Epithelial cell of prostate (primary cell): ENCODE results near the gene SLC27A3.

Source experiments
- DNase-seq: peaks from one replicate; pipeline ENCODE4 v3.0.0-alpha.2; 2011; ENCODE audit warnings: low read depth, low spot score
- H3K27ac ChIP-seq: fragments of 450-650 bp; 2 replicates; pipeline ENCODE4 v1.5.1; 2017; ENCODE audit warnings: mild to moderate bottlenecking

SLC27A3 gene

DNA sequence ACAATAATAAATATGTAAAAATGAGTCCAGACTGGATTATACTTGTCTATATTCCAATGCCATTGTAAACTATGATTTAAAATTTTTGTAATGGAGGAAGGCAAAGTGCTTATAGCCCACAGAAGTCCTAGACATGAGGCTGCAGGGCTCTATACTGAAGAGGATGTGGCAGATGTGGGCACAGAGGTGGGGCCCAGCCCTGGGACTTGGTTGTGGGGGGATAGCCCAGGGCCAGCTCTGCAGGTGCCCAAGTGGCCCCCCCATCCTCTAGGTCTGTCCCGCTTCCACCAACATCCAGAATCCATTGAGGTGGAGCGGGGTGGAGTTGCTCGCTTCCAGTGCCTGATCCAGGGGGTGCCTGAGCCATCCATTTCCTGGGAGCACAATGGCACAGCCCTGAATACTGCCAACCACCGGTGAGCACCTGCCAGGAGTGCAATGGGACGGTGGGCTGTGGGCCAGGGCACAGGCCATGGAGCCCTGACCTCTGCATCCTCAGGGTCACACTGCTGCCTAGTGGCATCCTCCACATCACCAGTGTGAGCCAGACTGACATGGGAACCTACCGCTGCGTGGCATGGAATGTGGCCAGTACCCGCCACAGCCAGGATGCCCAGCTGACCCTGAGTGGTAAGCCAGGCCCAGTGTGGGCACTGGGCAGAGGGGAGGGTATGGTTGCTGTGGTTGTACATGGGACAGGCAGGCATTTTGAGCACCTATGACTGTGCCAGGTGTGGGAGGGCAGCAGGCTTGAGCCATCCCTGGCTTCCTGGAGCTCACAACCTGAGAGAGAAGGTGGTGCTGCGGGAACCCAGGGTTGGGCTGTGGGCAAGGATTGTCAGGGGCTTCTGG, 21.0 kb downstream of the SLC27A3 start:
- DNase-seq, result no peak
- H3K27ac ChIP-seq, result no peak overlapping the region

DNA sequence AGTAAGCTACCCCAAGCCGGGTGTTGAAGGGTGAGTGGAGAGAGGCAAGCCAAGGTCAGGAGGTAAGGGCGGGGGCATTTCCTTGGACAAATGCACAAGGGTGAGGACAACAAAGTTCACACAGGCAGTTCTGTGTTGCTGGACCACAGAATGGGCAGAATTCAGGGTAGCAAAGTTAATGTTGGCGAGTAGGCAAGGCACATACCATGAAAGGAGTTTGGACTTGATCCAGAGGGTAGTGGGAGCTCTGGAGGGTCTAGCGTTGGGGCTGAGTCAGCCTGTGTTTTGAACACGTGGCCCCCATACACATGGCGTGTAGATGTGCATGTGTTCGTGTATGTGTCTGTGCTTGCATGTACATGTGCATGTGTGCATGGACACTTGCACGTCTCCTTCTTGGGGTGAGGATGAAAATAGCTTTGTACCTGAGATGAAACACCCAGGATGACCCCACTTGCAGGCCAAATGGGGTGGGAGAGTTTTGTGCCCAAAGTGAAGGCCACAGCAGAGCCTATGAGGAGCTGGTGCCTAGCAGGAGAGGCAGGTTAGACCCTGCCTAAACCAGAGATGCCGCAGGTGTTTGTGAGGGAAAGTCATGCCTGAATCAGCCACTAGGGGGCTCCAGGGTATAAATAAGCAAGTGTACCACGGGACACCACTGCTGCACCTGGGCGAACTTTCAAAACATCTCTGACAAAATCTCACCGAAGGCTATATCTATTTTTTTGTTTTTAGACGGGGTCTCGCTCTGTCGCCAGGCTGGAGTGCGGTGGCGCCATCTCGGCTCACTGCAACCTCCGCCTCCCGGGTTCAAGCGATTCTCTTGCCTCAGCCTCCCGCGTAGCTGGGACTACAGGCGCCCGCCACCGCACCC, 21.8 kb downstream of the SLC27A3 start:
- no peak for DNase-seq

DNA sequence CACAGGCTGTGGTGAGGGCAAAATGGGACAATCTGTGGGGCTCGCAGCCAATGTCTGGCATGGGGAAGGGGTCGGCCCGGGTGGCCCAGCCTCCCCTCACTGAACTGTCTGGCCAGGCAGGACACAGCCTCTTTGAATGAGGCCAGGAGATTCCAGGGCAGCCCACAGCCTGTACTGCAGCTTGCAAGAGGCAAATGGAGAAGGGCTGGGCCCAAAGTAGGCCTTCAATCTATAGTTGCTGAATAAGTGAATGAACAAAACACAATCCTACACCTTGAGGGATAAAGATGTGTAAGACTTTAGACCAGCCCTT, 23.2 kb downstream of the SLC27A3 start:
- H3K27ac ChIP-seq, result no peak overlapping the region
- no peak for DNase-seq

More for the DNA sequence above, 21.8 kb downstream of the SLC27A3 start:
- no peak overlapping the region for H3K27ac ChIP-seq

DNA sequence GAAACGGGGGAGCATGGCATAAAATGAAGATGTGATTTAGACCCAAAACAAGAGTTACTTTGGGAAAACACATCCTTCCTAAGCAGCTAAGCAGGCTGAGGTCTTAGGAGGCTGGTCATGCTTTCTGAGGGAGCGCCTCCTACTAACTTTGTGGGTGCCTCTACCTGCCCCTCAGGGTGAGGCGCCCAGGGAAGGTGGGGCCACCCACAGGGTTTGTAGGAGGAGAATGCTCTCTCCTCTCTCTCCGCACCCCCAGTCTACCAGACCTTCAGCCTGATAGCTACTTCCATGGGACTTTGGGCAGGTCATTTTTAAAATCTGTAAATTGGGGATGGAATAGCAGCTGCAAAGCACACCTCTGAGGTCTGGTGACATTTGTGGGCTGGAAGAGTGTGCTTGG, 23.8 kb downstream of the SLC27A3 start:
- no peak for DNase-seq
- no peak overlapping the region for H3K27ac ChIP-seq

DNA sequence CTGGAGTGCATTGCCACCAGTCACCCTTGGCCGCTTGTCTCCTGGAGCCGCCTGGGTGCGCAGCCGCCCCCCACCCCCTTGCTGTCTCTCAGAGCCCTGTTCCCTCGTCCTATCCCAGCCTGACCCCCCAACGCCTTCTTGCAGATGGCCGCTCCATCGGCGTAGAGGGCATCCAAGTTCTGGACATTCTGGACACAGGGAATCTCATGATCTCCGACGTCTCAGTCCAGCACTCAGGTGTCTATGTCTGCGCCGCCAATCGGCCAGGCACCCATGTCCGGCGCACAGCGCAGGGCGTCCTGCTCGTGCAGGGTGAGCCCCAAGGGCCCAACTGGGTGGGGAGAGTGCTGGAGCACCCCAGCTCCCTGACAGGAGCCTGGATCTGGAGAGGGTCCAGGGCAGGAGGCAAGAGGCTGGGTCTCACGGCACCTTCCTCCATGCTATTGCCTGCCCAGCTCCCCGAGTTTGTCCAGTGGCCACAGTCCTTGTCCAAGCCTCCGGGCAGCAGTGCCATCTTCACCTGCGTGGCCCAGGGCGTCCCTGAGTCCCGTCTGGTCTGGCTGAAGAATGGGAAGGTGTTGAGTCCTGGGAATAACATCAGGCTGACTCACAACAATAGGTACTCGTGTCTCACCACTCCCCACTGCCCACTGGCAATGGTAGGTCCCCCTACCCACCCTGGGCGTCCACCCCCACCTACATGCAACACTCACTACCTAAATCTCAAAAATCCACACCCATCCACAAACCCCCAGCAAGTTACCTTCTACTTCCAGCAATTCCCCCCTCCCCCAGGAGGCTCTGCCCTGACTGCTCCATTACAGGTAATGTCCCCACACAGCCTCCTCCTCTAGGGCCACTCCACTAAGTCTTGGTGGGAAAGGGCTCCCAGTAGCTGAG, 24.6 kb downstream of the SLC27A3 start:
- H3K27ac ChIP-seq, result no peak overlapping the region
- DNase-seq, result no peak

DNA sequence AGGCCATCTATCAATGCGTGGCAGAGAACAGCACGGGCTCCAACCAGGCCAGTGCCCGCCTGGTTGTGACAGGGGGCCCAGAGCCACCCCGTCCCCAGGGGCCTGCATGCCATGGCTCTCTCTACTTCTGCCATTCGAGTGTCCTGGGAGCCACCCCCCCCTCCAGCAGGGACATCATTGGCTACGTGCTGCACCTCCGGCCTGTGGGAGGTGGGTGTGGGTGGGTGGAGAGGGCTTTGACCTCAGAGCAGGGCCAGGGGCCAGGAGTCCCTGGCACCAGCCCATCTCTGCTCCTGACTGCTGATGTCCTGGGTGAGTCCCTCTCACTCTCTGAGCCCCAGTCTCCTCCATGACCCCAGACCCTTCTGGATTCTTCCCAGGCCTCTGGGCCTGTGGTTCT, 25.3 kb downstream of the SLC27A3 start:
- H3K27ac ChIP-seq, result no peak overlapping the region
- DNase-seq, result no peak

DNA sequence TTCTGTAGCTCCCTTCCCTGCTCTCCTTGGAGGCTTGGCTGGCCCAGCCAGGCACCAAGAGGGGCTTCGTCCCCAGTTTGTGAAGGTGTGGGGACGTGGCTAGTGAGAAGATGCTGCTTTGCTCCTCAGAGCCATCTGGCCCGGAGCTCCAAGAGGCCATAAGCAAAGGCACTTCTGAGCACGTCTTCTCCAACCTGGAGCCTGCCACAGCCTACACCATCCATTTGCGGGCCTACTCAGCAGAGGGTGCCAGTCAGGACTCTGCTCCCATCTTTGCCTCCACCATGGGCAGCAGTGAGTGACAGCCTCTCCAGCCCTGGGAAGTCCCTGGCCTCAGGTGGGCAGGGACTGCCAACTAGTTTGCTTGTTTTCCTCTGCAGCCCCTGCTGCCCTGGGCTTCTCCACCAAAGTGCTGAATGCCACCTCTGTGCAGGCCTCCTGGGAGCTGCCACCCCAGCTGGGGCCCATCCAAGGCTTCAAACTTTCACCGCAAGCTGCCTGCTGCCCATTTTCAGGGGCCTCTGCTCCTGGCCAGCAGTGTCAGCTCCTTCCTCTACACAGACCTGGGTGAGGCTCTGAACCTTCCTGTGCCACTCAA, 25.9 kb downstream of the SLC27A3 start:
- DNase-seq, result no peak
- no peak overlapping the region for H3K27ac ChIP-seq

DNA sequence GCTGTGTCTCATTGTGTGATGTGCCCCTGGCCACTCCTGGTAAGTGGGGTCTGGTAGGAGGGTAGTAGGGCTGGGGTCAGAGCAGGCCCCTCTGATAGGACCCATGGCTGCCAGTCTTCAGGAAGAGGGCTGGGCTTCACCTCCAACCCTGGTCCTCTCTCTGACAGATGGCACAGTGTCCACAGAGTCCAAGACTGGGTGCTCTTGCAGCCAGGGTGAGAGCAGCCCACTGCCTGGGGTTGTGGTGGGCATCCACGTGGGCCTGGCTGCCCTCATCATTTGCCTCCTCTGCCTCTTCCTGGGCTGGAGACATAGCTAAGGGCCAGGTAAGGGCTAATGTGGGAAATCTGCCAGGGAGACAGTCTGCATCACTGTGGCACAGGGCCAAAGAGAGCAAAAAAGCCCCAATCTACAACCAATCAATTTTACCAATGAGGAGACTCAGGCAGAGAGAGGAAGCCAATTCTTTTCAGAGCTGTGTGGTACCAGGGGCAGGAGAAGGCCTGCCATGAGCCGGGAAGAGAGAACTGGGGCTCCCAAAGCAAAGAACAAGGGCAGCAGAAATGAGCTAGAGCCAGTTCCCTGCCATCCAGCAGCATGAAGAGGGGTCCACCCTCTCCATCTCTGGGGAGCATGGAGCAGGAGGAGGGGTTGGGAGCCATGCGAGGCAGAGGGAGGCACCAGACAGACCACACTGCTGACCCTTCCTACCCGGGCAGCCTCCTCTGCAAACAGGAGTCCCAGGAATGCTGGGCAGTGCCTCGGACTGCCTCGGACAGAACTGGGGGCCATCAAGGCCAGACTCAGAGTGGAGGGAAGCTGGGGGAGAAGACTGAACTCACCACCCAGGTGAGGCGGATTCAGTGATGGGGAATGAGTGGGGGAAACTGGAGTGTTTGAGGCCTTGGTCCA, 26.8 kb downstream of the SLC27A3 start:
- no peak overlapping the region for H3K27ac ChIP-seq
- DNase-seq, result no peak

DNA sequence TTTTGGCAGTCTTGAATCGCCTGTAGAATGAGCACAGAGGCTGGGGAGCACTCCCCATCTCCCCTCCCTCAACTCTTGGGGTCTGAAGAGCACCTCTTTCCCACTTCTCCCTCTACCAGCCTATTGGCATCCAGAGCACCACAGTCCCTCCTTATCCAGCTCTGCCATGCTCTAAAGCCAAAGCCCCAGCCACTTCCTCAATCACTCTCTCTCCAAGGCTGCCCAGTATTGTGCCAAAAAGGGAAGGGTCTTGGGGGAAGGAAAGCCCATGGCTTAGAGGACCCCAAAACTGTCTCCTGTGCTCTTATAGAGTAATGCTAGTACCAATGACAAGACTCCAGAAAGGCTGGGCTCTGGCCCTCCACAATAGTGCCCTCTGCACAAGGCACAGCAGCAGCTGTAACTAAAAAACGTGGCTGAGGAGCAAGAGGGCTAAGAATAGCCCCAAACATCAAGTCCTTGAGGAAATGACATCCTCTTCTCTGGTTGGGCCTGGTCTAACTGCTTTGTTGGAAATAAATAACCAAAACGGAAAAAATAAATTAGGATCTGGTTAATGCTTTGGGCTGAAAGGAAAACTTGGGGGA, 28.4 kb downstream of the SLC27A3 start:
- H3K27ac ChIP-seq, result no peak overlapping the region
- DNase-seq, result no peak

DNA sequence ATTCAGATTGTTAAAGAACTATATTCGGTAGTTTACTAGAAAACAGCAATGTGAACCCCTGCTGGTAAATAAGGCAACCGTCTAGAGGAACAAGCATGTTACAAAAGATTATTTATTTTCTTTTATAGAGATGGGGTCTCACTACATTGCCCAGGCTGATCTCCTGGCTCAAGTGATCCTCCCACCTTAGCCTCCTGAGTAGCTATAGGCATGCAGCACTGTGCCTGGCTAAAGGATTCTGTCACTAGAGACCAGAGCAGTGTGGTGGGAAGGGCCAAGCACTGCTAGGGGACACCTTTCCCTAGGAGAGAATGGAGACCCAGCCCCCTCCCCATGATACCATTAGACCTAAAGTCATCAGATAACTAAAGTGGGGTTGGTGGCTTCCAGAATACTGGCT, 28.9 kb downstream of the SLC27A3 start:
- no peak overlapping the region for H3K27ac ChIP-seq
- DNase-seq, result no peak

DNA sequence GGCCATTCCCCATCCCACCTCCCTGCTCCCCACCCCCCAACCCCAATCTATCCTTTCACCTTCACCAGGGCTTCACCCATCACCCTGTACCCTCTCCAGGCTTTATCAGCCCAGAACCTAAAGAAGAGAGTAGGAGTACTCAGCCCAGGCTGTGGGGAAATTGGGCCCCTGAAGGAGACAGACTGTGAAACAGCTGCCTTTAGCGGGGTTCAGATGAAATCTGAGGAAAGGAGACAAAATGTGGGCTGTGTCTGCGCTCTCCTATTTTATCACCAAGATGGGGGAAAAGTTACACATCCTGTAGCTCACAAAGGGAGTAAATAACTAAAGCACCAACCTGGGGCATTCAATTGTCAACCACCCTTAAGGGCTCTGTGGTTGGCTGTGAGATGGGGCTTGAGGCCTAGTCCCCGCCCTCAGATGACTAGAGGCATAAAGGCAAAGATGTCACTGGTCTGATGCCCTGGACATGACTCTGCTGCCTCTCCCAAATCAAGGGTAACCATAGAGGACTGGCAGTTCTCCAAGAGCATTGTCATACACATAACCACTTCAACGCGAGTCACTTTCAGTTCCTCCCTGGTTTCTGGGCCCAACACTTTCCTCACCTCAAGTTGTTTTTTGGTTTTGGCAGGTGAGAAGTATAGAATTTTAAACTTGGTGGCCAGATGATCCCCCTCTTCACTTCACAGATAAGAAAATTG, 30.0 kb downstream of the SLC27A3 start:
- peak overlapping the region; percentile 88 for H3K27ac ChIP-seq
- peak; percentile 77 for DNase-seq

DNA sequence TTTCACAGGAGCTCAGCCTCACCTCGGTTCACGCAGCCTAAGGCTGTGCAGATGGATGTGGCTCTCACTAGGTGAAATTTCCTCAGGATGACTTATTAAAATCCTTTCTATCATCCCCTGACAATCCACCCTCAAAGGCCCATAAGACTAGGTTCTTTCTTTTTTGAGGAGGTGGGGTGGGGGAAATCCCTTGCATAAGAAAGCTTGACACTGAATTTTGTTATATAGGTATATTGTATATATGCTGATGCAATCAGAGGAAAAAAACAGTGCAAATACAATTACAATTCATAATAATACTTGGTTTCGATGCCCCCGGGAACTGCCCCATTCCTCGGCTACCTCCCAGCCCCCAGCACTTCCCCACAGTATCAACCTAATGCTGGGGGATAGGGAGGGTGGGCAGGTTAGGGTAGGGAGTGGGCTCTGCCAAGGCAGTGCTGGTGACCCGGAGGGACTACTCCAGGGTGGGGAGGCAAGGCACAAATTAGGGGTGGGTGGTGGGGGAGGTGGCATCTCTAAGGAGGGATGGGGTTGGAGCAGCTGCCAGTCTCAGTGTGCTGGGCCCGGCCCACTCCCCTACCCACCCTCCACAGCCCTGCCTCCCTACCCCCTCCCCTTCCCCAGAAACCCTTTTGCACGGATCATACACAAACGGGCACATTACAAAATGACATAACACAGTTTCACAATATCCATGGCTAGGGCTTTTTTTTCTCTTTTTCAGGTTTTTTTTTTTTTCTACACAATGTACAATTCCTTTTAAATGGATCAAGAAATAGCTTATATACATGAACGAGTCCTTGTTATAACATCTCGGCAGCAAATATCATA, 30.9 kb downstream of the SLC27A3 start:
- H3K27ac ChIP-seq, result peak overlapping the region; percentile 88
- DNase-seq, result no peak

DNA sequence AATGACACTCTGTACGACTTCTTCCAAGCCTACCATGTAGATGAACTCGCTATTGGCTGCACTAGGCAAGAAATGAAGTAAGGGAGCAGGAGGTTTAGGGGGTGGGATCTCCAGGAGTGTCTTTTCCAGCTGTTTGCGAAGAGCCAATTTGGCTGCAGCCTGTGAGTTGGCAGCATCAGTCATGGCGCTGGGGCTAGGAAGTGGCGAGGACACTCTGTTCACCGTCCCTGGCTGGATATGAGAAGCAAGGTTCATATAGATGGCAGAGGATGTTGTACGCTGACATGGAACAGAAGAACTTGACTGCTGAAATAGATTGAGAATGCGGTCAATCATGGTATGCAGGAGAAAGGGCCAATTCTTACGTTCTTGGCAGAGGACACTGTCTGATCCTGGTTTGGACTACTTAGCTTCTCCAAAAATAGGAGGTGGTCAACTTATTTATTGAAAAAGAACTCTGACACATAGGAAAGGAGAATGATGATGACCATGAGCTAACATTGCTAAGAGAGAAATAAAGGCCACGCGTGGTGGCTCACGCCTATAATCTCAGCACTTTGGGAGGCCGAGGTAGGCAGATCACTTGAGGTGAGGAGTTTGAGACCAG, 41.2 kb downstream of the SLC27A3 start:
- no peak overlapping the region for H3K27ac ChIP-seq
- no peak for DNase-seq

DNA sequence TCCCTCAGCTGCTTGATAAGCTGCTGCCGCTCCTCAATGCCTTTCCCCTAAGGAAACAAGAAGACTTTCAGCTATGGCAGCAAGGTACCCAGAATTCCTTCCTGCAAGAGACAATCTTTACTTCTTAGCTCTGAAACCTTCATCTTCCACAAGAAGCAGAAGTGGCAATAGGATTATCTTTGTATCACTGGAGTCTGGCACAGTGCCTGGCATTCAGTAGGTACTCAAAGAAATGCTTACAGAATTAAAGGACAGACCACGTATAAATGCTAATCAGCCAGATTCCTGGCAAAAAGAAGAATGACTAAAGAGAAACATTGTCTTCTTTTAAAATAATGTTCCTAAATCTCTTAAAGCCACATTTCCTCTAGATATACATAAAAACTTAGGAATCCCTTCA, 43.7 kb downstream of the SLC27A3 start:
- H3K27ac ChIP-seq, result no peak overlapping the region
- no peak for DNase-seq

DNA sequence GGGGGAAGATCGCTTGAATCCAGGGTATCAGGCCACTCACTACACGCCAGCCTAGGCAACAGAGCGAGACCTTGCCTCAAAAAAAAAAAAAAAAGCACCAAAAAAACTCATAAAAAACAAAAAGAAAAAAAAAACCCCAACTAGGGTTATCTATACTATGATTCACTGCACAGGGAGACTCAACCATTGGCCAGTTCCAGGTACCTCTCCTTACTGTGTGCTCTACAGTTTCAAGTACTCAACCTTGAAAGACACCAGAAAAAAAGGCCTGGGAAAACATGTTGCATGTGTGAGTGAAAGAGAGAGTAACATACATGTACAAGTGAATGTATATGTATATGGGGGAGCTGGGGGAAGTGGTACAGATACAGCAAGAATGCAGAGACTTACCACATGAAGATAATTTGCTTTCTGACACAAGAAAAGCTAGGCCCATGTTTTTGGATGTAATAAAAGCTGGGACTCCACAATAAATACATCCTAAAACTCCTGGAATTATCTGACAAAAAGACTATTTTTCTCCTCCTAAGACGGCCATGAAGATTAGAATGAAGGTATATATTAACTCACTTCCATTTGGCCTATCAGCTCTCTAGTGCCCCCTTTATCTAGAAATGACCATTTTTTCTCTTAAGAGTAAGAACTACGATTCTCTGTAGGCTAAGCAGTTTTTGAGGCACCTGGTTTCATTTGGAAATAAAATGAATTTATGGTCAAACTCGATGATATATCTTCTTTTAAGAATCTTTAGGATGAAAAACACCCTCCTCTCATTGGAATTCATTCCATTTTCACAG, 52.2 kb downstream of the SLC27A3 start:
- no peak for DNase-seq
- H3K27ac ChIP-seq, result no peak overlapping the region
